ENCODE results near the gene GPR161. TPM values are rescaled to one million over a fixed set of nuclear protein-coding genes. Genes with fewer than 3 reads are reported as not detected.
A peak's percentile ranks its signal among the peaks of the same experiment; 100 is the strongest.

The GPR161 gene
- total RNA-seq, 1 experiment from 2014 or later: 7.2 TPM

DNA sequence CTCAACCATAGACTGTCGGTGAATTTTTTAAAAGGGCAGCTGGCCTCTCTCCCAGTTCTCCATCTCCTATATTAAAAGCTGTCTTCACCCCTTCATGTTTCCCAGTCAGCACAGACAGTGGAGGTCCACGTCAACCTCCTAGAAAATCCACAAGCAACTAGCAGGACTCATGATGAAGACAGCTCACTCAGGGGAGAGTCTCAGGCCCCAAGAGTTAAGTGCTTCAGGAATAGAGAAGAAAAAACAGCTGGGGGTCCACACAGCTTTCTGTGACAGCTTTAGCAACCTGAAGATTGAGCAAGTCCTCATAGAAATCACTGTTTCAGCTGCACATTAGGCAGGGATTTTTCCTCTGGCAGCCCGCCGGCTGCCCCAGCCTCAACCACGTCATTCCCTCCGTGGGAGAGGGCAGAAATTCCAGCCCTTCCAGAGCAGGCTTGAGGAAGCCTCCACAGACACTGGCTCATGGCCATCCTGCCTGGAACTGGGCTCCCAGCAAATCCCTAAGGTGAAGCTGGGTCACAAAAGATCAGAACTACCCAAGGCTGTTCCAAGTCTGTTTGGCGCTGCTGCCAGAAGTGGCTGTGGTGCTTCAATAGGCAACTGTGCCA lies 15.2 kb downstream of the GPR161 start:
- in situ Hi-C loops (cut with HindIII; ENCODE audit: low pct_unique_long_range_greater_than_20kb, low sequenced_read_pairs): no loop called here
- no peak for DNase-seq (ENCODE audit: low read depth)

DNA sequence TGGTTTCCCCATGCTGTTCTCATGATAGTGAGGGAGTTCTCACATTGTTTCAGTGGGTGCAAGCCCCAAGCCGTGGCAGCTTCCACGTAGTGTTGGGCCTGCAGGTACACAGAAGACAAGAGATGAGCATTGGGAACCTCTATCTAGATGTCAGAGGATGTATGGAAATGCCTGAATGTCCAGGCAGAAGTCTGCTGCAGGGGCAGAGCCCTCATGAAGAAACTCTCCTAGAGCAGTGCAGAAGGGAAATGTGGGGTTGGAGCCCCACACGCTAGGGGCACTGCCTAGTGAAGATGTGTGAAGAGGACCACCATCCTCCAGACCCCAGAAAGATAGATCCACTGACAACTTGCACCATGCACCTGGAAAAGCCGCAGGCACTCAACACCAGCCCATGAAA lies 17.0 kb downstream of the GPR161 start:
- in situ Hi-C loops (cut with HindIII; ENCODE audit: low pct_unique_long_range_greater_than_20kb, low sequenced_read_pairs): no loop called here
- no peak for DNase-seq (ENCODE audit: low read depth)

DNA sequence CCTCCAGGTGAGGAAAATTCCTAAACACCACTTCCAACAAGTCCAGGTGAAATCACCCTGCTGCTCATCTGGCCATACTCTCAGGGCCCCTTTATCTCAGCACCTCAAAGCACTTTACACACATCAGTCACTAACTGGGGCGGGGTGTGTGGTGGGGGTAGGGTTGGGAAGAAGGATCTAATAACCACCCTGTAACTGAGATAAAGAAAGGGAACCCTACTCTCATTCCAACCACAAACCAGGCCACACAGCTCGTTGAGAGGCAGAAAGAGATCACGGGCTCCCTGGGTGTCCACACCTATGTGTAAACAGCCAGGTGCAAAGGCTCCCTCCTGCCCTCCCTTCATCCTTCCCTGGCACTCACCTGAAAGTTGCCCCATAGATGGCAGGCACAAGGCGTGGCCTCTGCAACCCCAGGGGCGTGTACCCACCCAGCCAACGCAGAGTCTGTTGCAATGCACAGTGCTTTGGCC lies 20.4 kb downstream of the GPR161 start:
- in situ Hi-C loops (cut with HindIII; ENCODE audit: low pct_unique_long_range_greater_than_20kb, low sequenced_read_pairs): no loop called here
- DNase-seq (ENCODE audit: low read depth): no peak

DNA sequence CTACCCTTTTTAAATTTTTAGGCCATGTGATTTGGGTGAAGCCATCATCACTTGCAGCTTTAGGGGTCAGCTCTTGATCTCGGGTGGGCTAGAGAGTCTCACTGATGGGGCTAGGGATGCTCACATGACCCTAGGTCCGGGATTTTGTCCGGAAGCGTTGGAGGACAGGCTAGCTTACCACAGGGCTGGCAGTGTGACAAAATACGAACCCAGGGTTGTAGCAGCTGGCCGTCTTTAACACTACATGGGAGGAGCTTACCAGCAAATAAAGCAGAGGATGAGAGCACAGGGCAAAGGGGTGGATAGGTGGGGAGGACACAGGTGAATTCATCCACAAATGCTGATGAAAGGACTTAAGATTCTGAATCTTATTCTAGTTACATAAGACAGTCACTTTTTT lies 21.9 kb downstream of the GPR161 start:
- in situ Hi-C loops (cut with HindIII; ENCODE audit: low pct_unique_long_range_greater_than_20kb, low sequenced_read_pairs): no loop called here
- DNase-seq (ENCODE audit: low read depth): no peak

GRCh38 chr1:168112673-168113305 lies 23.9 kb downstream of the GPR161 start:
- peak; percentile 64 for DNase-seq (ENCODE audit: low read depth)
- in situ Hi-C loops (cut with HindIII; ENCODE audit: low pct_unique_long_range_greater_than_20kb, low sequenced_read_pairs): no loop called here

DNA sequence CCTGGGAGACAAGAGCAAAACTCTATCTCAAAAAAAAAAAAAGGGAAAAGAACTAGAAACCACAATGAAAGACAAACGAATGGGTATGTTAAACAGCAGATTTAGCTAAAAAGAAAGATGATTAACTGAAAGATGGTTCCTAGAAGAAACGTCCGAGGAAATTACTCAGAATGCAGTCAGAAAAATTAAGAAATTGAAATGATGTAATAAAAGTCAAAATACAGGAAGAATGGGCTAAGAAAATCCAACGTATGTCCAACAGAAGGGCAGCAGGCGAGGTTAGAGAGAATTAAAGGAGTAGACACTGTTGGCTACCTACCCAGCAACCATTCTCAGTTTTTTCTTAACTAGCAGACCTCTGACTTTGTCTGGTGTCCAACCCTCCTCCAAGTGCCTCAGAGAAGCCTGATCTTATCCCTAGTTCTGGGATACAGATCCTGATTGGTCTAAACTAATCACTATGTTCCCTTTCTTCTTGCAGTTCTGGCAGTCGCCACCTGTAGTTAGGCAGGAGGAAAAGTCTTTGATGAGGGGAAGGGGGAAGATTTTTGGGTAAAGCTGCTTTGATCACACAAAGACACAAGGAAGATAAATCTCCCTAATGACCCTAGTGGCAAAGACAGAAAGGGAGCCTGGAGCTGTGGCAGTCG lies 25.7 kb downstream of the GPR161 start:
- in situ Hi-C loops (cut with HindIII; ENCODE audit: low pct_unique_long_range_greater_than_20kb, low sequenced_read_pairs): no loop called here

DNA sequence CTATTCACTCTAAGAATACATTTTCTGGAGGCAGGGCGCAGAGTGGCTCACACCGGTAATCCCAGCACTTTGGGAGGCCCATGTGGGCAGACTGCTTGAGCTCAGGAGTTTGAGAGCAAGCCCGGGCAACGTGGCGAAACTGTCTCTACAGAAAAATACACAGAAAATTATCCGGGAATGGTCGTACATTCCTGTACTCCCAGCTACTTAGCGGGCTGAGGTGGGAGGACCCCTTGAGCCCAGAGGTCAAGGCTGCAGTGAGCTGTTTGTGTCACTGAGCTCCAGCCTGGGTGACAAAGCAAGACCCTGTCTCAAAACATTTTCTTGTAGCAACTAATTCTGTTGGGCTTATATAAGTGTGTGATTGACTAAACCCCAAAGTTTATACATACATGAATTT lies 30.5 kb downstream of the GPR161 start:
- no peak for DNase-seq (ENCODE audit: low read depth)
- in situ Hi-C loops (cut with HindIII; ENCODE audit: low pct_unique_long_range_greater_than_20kb, low sequenced_read_pairs): no loop called here

More for the DNA sequence above, 25.7 kb downstream of the GPR161 start:
- DNase-seq (ENCODE audit: low read depth): no peak

GRCh38 chr1:168105846-168106245 lies 30.9 kb downstream of the GPR161 start:
- in situ Hi-C loops (cut with HindIII; ENCODE audit: low pct_unique_long_range_greater_than_20kb, low sequenced_read_pairs): no loop called here
- no peak for DNase-seq (ENCODE audit: low read depth)

DNA sequence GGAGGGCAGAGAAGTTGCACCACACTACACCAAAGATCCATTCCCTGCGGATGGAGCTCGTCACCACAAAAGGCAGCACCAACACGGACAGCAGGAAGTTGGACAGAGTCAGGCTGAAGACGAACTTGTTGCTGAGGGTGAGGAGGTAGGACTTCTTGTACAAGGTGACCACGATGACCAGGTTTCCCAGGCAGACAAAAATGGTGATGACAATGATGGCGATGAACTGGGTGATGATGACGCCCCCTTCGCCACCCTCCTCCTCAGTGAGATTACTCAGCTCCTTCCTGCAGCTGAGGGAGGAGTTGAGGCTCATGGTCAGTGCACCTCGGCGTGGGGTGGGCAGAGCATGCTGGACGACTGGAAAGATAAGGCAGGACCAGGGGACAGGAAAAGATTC lies 32.2 kb downstream of the GPR161 start:
- in situ Hi-C loops (cut with HindIII; ENCODE audit: low pct_unique_long_range_greater_than_20kb, low sequenced_read_pairs): no loop called here
- DNase-seq (ENCODE audit: low read depth): no peak

DNA sequence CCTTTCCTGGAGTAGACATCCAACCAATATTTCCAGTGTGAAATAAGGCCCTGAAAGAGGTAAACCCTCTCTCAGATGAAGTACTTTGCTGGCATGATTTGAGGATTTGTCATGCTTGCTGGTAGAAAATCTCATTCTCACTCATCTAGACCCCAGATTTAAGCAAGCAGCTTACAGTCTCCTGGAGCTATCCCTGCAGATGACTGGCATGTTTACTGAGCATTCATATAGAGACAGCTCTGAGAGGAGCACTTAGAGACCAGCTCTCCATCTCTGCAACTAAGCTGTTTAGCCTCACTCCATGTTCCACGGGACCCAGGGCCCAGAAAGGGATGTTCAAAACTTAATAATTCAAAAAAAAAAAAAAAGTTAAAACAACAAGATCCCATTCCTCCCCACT lies 34.2 kb downstream of the GPR161 start:
- no peak for DNase-seq (ENCODE audit: low read depth)
- in situ Hi-C loops (cut with HindIII; ENCODE audit: low pct_unique_long_range_greater_than_20kb, low sequenced_read_pairs): no loop called here

DNA sequence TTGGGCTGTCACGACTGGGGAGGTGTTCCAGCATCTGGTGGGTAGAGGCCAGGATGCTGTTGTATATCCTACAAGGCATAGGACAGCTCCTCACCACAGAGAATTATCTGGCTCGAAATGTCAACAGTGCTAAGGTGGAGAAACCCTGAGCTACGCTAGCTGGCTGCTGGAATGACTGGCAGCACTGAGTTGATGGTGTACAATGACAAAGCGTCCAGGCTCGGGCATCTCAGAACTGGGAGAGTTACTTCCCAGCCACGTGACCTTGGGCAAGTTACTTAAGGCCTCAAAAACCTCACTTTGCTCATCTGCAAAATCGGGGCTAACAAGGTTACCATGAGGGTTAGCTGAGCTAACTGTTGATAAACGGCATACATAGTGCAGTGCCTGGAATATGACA lies 35.4 kb downstream of the GPR161 start:
- DNase-seq (ENCODE audit: low read depth): no peak
- in situ Hi-C loops (cut with HindIII; ENCODE audit: low pct_unique_long_range_greater_than_20kb, low sequenced_read_pairs): no loop called here

DNA sequence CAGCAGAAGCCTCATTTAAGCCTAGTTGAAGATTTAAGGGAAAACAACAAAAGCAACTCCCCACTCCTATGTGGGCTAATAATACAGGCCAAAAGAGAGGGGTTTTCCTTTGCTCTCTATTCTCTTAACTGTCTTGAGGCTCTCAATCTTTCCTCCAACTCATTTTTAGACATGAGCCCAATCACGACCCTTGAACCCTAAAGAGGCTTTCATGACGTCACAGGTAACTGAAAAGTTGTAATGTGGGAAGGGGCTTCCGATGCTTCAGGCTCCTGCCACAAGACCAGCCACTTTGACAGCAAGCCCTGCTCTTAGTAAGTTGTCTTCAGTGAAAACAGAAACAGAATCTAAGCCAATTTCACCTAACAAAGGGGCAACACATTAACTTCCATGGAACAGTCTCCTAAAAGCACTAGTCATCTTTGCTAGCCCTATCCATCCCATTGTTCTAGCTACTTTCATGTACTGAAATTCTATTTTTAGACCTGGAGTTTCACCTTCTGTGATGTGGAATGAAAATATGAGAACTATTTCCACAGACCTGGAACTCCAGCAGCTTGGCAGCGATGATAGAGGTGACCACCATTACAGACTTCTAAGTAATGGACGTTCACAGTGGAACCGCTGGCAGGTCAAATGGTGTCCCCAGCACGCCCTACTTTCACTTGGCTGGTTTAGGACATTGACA lies 36.3 kb downstream of the GPR161 start:
- in situ Hi-C loops (cut with HindIII; ENCODE audit: low pct_unique_long_range_greater_than_20kb, low sequenced_read_pairs): no loop called here
- DNase-seq (ENCODE audit: low read depth): no peak

DNA sequence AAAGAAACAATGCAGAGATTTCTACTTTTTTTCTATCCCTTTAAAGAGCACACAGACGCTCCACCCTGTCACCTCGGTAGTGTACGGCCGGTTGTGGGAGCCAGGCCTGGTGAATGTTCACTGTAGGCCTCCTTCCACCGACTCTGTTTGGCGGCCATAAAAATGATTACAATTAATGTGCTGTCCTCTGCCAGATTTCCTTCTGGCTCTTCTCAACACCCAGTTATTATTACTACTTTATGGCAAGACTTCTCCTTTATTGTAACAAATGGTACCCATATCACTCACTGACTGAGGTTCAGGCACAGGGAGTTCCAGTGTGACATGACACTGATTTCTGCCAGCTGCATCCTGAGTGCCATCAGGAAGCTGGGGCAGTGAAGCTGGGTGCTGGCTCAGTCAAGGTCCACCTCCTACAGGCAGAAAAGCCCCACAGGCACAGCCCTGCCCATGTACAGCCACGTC lies 37.4 kb downstream of the GPR161 start:
- in situ Hi-C loops (cut with HindIII; ENCODE audit: low pct_unique_long_range_greater_than_20kb, low sequenced_read_pairs): no loop called here
- no peak for DNase-seq (ENCODE audit: low read depth)

DNA sequence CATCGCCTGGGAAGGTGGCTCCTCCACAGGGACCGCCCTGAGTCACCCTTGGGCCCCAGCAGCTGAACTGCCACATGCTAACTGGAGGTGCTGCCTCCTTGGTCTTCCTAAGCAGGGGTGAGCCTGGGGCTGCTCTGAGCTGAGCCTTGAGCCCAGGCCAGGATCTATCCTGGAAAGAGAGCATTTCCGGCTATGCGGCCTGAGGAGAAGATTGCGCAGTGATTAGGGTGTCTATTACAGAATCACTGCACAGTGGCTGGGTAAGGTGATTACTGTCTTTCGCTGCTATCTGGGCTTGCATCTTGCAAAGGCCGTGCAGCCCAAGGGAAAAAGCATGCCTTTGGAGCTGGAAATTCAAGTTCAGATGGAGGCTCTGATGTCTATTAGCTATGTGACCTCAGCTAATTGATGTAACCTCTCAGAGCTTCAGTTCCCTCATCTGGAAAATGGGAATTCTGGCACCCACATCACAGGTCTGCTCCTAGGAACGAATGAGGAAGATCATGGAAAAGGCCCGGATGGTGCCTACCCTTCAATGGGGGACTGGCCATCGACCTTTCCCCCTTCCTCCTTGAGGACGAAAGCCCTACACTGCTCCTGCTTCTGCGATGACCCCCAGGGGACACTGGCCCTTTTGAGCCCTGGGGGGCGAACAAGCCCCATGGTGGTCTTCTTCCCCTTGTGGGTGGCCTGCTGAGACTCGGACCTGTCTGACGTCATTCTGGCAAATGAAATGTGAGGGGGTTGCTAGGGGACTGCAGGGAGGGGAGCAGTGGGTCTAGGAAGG lies 38.0 kb downstream of the GPR161 start:
- in situ Hi-C loops (cut with HindIII; ENCODE audit: low pct_unique_long_range_greater_than_20kb, low sequenced_read_pairs): no loop called here
- DNase-seq (ENCODE audit: low read depth): no peak

- in situ Hi-C loops (cut with HindIII; ENCODE audit: low pct_unique_long_range_greater_than_20kb, low sequenced_read_pairs): no loop called here
Measured at GRCh38 chr1:168097921-168098528, 38.7 kb downstream of the GPR161 start.

GRCh38 chr1:168096296-168097165 lies 40.2 kb downstream of the GPR161 start:
- in situ Hi-C loops (cut with HindIII; ENCODE audit: low pct_unique_long_range_greater_than_20kb, low sequenced_read_pairs): no loop called here

More at GRCh38 chr1:168097921-168098528, 38.7 kb downstream of the GPR161 start:
- DNase-seq (ENCODE audit: low read depth): no peak

GRCh38 chr1:168095476-168095875 lies 41.3 kb downstream of the GPR161 start:
- in situ Hi-C loops (cut with HindIII; ENCODE audit: low pct_unique_long_range_greater_than_20kb, low sequenced_read_pairs): no loop called here
- no peak for DNase-seq (ENCODE audit: low read depth)

More at GRCh38 chr1:168096296-168097165, 40.2 kb downstream of the GPR161 start:
- DNase-seq (ENCODE audit: low read depth): no peak

Data from Caki2 (cell line).